ENCODE data around the gene BBS9. TPM values are rescaled to one million over a fixed set of nuclear protein-coding genes. Genes with fewer than 3 reads are reported as not detected.

BBS9 gene
- total and polyA plus RNA-seq, 2 of the 4 experiments (the other 2 are of a cell fraction) = 7.9 to 9.5 TPM

- Histone ChIP-seq H2AK9ac (replicated peaks; ENCODE audit: low read depth, low read length, poor library complexity) (no peak overlapping the region), H4K20me1 (ENCODE audit: insufficient read depth, low read length) (peaks cover 4% of the 10 kb centered on the region; the same call in 1 of the 2 replicates), H3K4me1 (ENCODE audit: control insufficient read depth, insufficient read depth, low read length) (peaks cover 2% of the 10 kb centered on the region; the same call in 1 of the 2 replicates), H3K4me2 (ENCODE audit: low read depth, low read length) (no peak overlapping the region), H2BK5ac (ENCODE audit: low read depth, low read length, poor library complexity, severe bottlenecking) (no peak overlapping the region), H2BK120ac (ENCODE audit: low read depth, low read length) (no peak overlapping the region), H4K8ac (ENCODE audit: low read depth in 2 of 2, low read length in 2 of 2) (no peak overlapping the region), H2AFZ (replicated peaks; ENCODE audit: low read length, poor library complexity) (no peak overlapping the region), H3K4ac (ENCODE audit: low read depth, low read length) (no peak overlapping the region), H4K5ac (ENCODE audit: low read depth, low read length) (no peak overlapping the region), H2BK20ac (ENCODE audit: low read depth, low read length) (no peak overlapping the region), H3K56ac (ENCODE audit: extremely low read depth, insufficient read depth, low read length) (no peak overlapping the region), H3K14ac (replicated peaks; ENCODE audit: low read depth, low read length) (no peak overlapping the region), H3K9me1 (ENCODE audit: insufficient read depth, low read length) (no peaks in the 10 kb centered on the region), H3K9me3 (ENCODE audit: control insufficient read depth, insufficient read depth, low read length) (no peaks in the 10 kb centered on the region), H2BK15ac (ENCODE audit: low read depth, low read length) (no peak overlapping the region), H2AK5ac (ENCODE audit: low read depth, low read length) (no peak overlapping the region), H3K36me3 (ENCODE audit: control insufficient read depth, insufficient read depth, low read length) (no peaks in the 10 kb centered on the region), H3K27me3 (ENCODE audit: control insufficient read depth, insufficient read depth, low read length) (no peaks in the 10 kb centered on the region), H3K18ac (ENCODE audit: low read depth, low read length) (no peak overlapping the region), H4K91ac (ENCODE audit: insufficient read depth, low read depth, low read length) (no peak overlapping the region), H3K23ac (ENCODE audit: low read depth, low read length) (no peak overlapping the region), H3K79me1 (ENCODE audit: low read depth in 1 of 2, low read length in 2 of 2) (peaks cover 0 to 8% of the 10 kb centered on the region in 2 experiments; a peak in 2 of 4 replicates), H3K27ac (ENCODE audit: insufficient read depth, low read length) (no peak overlapping the region), H3K9ac (ENCODE audit: low read depth, low read length) (no peak overlapping the region), H3K4me3 (ENCODE audit: insufficient read depth, low read depth, low read length) (no peak overlapping the region)
- DNase-seq = peak; percentile 57
- ChIA-PET POLR2A (ENCODE audit: unreplicated experiment) (no interaction called here), CTCF (no interaction called here)
- no CpG with 5 or more reads among the region's 4 CpGs for WGBS, 2 experiments (ENCODE audit: extremely low coverage in 2 of 2, insufficient read length in 1 of 2)
- in situ Hi-C loops (cut with MboI; ENCODE audit: low sequenced_read_pairs) = no loop called here
- intact Hi-C loops (cut with micrococcal nuclease) = no loop called here
- peak; percentile 40; the same call in 1 of the 2 replicates for ATAC-seq (ENCODE audit: low read depth)
- BruUV-seq (replicated peaks) = no TSS peak
- TF ChIP-seq POLR2A (IDR thresholded peaks at IDR 0.05; ENCODE audit: low read depth, low read length) (no peak), CHD1 (IDR thresholded peaks at IDR 0.05; ENCODE audit: low read depth, low read length) (no peak), FOS (IDR thresholded peaks at IDR 0.05; ENCODE audit: low read depth, low read length) (no peak), MAZ (IDR thresholded peaks at IDR 0.05; ENCODE audit: borderline replicate concordance, low read depth, low read length) (no peak), MXI1 (IDR thresholded peaks at IDR 0.05; ENCODE audit: borderline replicate concordance, low read depth, low read length) (no peak), MAFK (IDR thresholded peaks at IDR 0.05; ENCODE audit: low read depth, low read length) (no peak), USF2 (IDR thresholded peaks at IDR 0.05; ENCODE audit: low read depth, low read length) (no peak), BHLHE40 (IDR thresholded peaks at IDR 0.05; ENCODE audit: low read depth, low read length) (no peak), ELK1 (IDR thresholded peaks at IDR 0.05; ENCODE audit: borderline replicate concordance, low read depth, low read length) (no peak)
- dilution Hi-C loops (cut with HindIII; ENCODE audit: low sequenced_read_pairs, unreplicated experiment) = no loop called here
Observed at GRCh38 chr7:33143996-33144718, 14.8 kb downstream of the BBS9 start.
